ENCODE measurements around the gene SFMBT1. TPM values are rescaled to one million over a fixed set of nuclear protein-coding genes. Genes with fewer than 3 reads are reported as not detected.
A peak's percentile ranks its signal among the peaks of the same experiment; 100 is the strongest.

Gene SFMBT1
- total and polyA plus RNA-seq, 5 donors from 2014 or later, result 13.1 to 31.4 (median 16.7) TPM

DNA sequence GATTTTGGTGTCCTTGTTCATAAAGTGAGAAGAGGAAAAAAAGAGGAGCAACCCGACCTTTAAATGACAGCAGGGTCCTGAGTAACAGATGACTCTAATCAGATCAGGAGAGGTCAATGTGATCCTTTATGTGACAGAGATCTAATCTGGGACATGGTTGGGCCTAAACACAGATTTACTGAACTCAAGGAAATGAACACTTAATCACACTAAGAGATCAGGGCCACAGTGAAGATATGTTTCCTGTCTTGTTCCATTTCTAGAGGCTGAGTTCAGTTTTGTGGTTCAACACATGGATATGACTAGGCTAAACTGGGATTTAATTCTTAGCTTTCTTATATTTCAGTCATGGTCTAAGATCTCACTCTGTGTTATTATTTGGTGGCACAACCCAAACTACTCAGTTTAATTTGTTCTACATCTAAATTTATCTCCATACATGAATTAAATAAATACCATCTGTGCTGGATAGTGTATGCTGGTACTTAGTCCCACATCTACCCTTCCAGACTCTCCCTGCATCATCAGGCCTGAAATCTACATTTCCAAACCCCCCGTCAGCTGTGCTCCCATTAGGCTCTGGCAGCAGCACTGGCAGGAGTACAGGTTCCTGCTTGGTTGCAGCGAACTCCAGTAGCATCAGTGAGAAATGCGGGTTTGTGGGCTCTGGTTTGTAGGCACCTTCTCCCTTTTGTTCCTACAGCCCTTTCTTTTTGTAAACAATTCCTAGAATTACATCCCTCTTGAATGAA lies 22.6 kb downstream of the SFMBT1 start:
- H3K4me3 ChIP-seq (ENCODE audit: low read depth, low read length), result no peak overlapping the region
- H3K27ac ChIP-seq (ENCODE audit: insufficient read depth, low read length, poor library complexity, severe bottlenecking), result no peak overlapping the region
- Mint-ChIP-seq H3K36me3 (peaks cover 10% of the 10 kb centered on the region), H3K4me3 (no peak overlapping the region), H3K27ac (peak overlapping the region in 2 of 3 donors; percentile 21 to 23), H3K9me3 (peaks cover 0 to 1% (median 0%) of the 10 kb centered on the region in 7 donors), H3K27me3 (peaks cover 4% of the 10 kb centered on the region), H3K4me1 (peaks cover 30 to 55% (median 35%) of the 10 kb centered on the region in 4 donors)
- H3K4me1 ChIP-seq (ENCODE audit: control insufficient read depth, insufficient read depth, low read length, poor library complexity, severe bottlenecking), result peaks cover 10% of the 10 kb centered on the region
- no peaks in the 10 kb centered on the region for H3K9me3 ChIP-seq (ENCODE audit: control insufficient read depth in 2 of 2, low read length in 2 of 2)
- H3K27me3 ChIP-seq (ENCODE audit: control insufficient read depth, insufficient read depth, low read length), result no peaks in the 10 kb centered on the region
- no peaks in the 10 kb centered on the region for H3K36me3 ChIP-seq (ENCODE audit: control insufficient read depth, insufficient read depth, low read length)
- peak in 1 of 3 donors; percentile 50 for DNase-seq
- ATAC-seq (ENCODE audit: low read depth in 2 of 2), result no peak

DNA sequence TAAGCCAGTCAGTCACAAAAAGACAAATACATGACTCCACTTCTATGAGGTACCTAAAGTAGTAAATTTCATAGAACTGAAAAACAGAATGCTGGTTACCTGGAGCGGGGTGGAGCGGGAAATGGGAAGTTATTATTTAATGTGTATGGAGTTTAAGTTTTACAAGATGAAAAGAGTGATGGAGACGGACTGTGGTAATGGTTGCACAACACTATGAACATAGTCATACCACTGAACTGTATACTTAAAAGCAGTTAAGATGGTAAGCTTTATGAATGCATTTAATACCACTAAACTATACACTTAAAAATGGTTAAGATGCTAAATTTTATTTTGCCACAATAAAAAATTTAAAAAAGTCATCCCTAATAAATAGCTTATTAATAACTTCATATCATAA lies 23.2 kb downstream of the SFMBT1 start:
- DNase-seq, result no peak
- Histone ChIP-seq H3K36me3 (ENCODE audit: control insufficient read depth, insufficient read depth, low read length) (no peaks in the 10 kb centered on the region), H3K4me3 (ENCODE audit: low read depth, low read length) (no peak overlapping the region), H3K27me3 (ENCODE audit: control insufficient read depth, insufficient read depth, low read length) (no peaks in the 10 kb centered on the region), H3K4me1 (ENCODE audit: control insufficient read depth, insufficient read depth, low read length, poor library complexity, severe bottlenecking) (peaks cover 10% of the 10 kb centered on the region), H3K9me3 (ENCODE audit: control insufficient read depth in 2 of 2, low read length in 2 of 2) (no peaks in the 10 kb centered on the region), H3K27ac (ENCODE audit: insufficient read depth, low read length, poor library complexity, severe bottlenecking) (no peak overlapping the region)
- ATAC-seq (ENCODE audit: low read depth in 2 of 2), result no peak
- Mint-ChIP-seq H3K27me3 (peaks cover 4% of the 10 kb centered on the region), H3K36me3 (peaks cover 12% of the 10 kb centered on the region), H3K4me1 (peaks cover 31 to 59% (median 36%) of the 10 kb centered on the region in 4 donors), H3K9me3 (peaks cover 0 to 1% (median 0%) of the 10 kb centered on the region in 7 donors), H3K27ac (peak overlapping the region; percentile 0 to 21 (median 1)), H3K4me3 (peak overlapping the region in 1 of 4 donors; percentile 59)

- no peaks in the 10 kb centered on the region for H3K4me1 ChIP-seq (ENCODE audit: control insufficient read depth, insufficient read depth, low read length, poor library complexity, severe bottlenecking)
- ATAC-seq (ENCODE audit: low read depth in 2 of 2) (no peak), DNase-seq (no peak)
- no peak overlapping the region for H3K27ac Mint-ChIP-seq
- no peaks in the 10 kb centered on the region for H3K9me3 Mint-ChIP-seq
- H3K4me3 ChIP-seq (ENCODE audit: low read depth, low read length), result no peak overlapping the region
- H3K9me3 ChIP-seq (ENCODE audit: control insufficient read depth in 2 of 2, low read length in 2 of 2), result no peaks in the 10 kb centered on the region
- H3K36me3 ChIP-seq (ENCODE audit: control insufficient read depth, insufficient read depth, low read length), result peaks cover 5% of the 10 kb centered on the region
- no peaks in the 10 kb centered on the region for H3K27me3 ChIP-seq (ENCODE audit: control insufficient read depth, insufficient read depth, low read length)
- H3K27ac ChIP-seq (ENCODE audit: insufficient read depth, low read length, poor library complexity, severe bottlenecking), result no peak overlapping the region
- no peaks in the 10 kb centered on the region for H3K27me3 Mint-ChIP-seq
- peaks cover 7 to 37% (median 27%) of the 10 kb centered on the region in 4 donors for H3K4me1 Mint-ChIP-seq
- no peak overlapping the region for H3K4me3 Mint-ChIP-seq
- H3K36me3 Mint-ChIP-seq, result peaks cover 24% of the 10 kb centered on the region
These were observed 29.6 kb downstream of the SFMBT1 start for GRCh38 chr3:53016236-53016635.

GRCh38 chr3:53011324-53011723 lies 34.5 kb downstream of the SFMBT1 start:
- Histone ChIP-seq H3K36me3 (ENCODE audit: control insufficient read depth, insufficient read depth, low read length) (peaks cover 3% of the 10 kb centered on the region), H3K27me3 (ENCODE audit: control insufficient read depth, insufficient read depth, low read length) (no peaks in the 10 kb centered on the region), H3K4me1 (ENCODE audit: control insufficient read depth, insufficient read depth, low read length, poor library complexity, severe bottlenecking) (no peaks in the 10 kb centered on the region), H3K27ac (ENCODE audit: insufficient read depth, low read length, poor library complexity, severe bottlenecking) (no peak overlapping the region), H3K4me3 (ENCODE audit: low read depth, low read length) (no peak overlapping the region), H3K9me3 (ENCODE audit: control insufficient read depth in 2 of 2, low read length in 2 of 2) (no peaks in the 10 kb centered on the region)
- Mint-ChIP-seq H3K36me3 (peaks cover 7% of the 10 kb centered on the region), H3K4me3 (no peak overlapping the region), H3K27ac (peak overlapping the region in 2 of 3 donors; percentile 36 to 43), H3K27me3 (no peaks in the 10 kb centered on the region), H3K4me1 (peaks cover 13 to 36% (median 29%) of the 10 kb centered on the region in 4 donors), H3K9me3 (peaks cover 0 to 1% (median 0%) of the 10 kb centered on the region in 7 donors)
- ATAC-seq (ENCODE audit: low read depth in 2 of 2), result no peak
- DNase-seq, result no peak

GRCh38 chr3:53009826-53010539 lies 35.9 kb downstream of the SFMBT1 start:
- ATAC-seq (ENCODE audit: low read depth in 2 of 2) (no peak), DNase-seq (no peak)
- Histone ChIP-seq H3K4me1 (ENCODE audit: control insufficient read depth, insufficient read depth, low read length, poor library complexity, severe bottlenecking) (no peaks in the 10 kb centered on the region), H3K36me3 (ENCODE audit: control insufficient read depth, insufficient read depth, low read length) (no peaks in the 10 kb centered on the region), H3K9me3 (ENCODE audit: control insufficient read depth in 2 of 2, low read length in 2 of 2) (no peaks in the 10 kb centered on the region), H3K27ac (ENCODE audit: insufficient read depth, low read length, poor library complexity, severe bottlenecking) (no peak overlapping the region), H3K4me3 (ENCODE audit: low read depth, low read length) (no peak overlapping the region), H3K27me3 (ENCODE audit: control insufficient read depth, insufficient read depth, low read length) (no peaks in the 10 kb centered on the region)
- no peak overlapping the region for H3K4me3 Mint-ChIP-seq
- H3K9me3 Mint-ChIP-seq, result peaks cover 0 to 1% (median 0%) of the 10 kb centered on the region in 7 donors
- no peaks in the 10 kb centered on the region for H3K27me3 Mint-ChIP-seq
- peaks cover 8% of the 10 kb centered on the region for H3K36me3 Mint-ChIP-seq
- H3K27ac Mint-ChIP-seq, result peak overlapping the region in 1 of 3 donors; percentile 83
- H3K4me1 Mint-ChIP-seq, result peaks cover 13 to 46% (median 32%) of the 10 kb centered on the region in 4 donors

DNA sequence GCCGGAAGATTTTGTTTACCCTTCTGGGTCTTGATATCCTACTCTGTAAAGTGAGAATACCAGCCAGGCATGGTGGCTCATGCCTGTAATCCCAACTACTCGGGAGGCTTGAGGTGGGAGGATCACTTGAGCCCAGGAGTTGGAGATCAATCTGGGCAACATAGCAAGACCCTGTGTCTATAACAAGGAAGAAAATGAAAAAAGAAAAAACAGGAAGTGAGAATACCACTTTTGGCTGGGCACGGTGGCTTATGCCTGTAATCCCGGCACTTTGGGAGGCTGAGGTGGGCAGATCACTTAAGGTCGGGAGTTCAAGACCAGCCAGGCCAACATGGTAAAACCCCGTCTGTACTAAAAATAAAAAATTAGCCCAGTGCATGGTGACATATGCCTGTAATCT lies 36.9 kb downstream of the SFMBT1 start:
- H3K27me3 ChIP-seq (ENCODE audit: control insufficient read depth, insufficient read depth, low read length), result no peaks in the 10 kb centered on the region
- H3K27ac ChIP-seq (ENCODE audit: insufficient read depth, low read length, poor library complexity, severe bottlenecking), result no peak overlapping the region
- DNase-seq (no peak), ATAC-seq (ENCODE audit: low read depth in 2 of 2) (no peak)
- H3K4me1 ChIP-seq (ENCODE audit: control insufficient read depth, insufficient read depth, low read length, poor library complexity, severe bottlenecking), result no peaks in the 10 kb centered on the region
- H3K27me3 Mint-ChIP-seq, result no peaks in the 10 kb centered on the region
- H3K36me3 Mint-ChIP-seq, result peaks cover 8% of the 10 kb centered on the region
- H3K36me3 ChIP-seq (ENCODE audit: control insufficient read depth, insufficient read depth, low read length), result no peaks in the 10 kb centered on the region
- H3K27ac Mint-ChIP-seq, result no peak overlapping the region
- H3K9me3 Mint-ChIP-seq, result peaks cover 0 to 1% (median 0%) of the 10 kb centered on the region in 7 donors
- H3K4me1 Mint-ChIP-seq, result peaks cover 13 to 53% (median 36%) of the 10 kb centered on the region in 4 donors
- H3K4me3 Mint-ChIP-seq, result no peak overlapping the region
- no peak overlapping the region for H3K4me3 ChIP-seq (ENCODE audit: low read depth, low read length)
- H3K9me3 ChIP-seq (ENCODE audit: control insufficient read depth in 2 of 2, low read length in 2 of 2), result no peaks in the 10 kb centered on the region

GRCh38 chr3:53005854-53006513 lies 39.9 kb downstream of the SFMBT1 start:
- Histone ChIP-seq H3K4me3 (ENCODE audit: low read depth, low read length) (no peak overlapping the region), H3K27ac (ENCODE audit: insufficient read depth, low read length, poor library complexity, severe bottlenecking) (no peak overlapping the region), H3K9me3 (ENCODE audit: control insufficient read depth in 2 of 2, low read length in 2 of 2) (no peaks in the 10 kb centered on the region), H3K36me3 (ENCODE audit: control insufficient read depth, insufficient read depth, low read length) (no peaks in the 10 kb centered on the region), H3K27me3 (ENCODE audit: control insufficient read depth, insufficient read depth, low read length) (no peaks in the 10 kb centered on the region), H3K4me1 (ENCODE audit: control insufficient read depth, insufficient read depth, low read length, poor library complexity, severe bottlenecking) (no peaks in the 10 kb centered on the region)
- Mint-ChIP-seq H3K27me3 (no peaks in the 10 kb centered on the region), H3K4me3 (peak overlapping the region in 1 of 4 donors; percentile 1), H3K9me3 (peaks cover 0 to 1% (median 0%) of the 10 kb centered on the region in 7 donors), H3K4me1 (peaks cover 13 to 50% (median 30%) of the 10 kb centered on the region in 4 donors), H3K27ac (no peak overlapping the region), H3K36me3 (peaks cover 4% of the 10 kb centered on the region)
- DNase-seq, result no peak
- ATAC-seq (ENCODE audit: low read depth in 2 of 2), result no peak

All from CD4-positive, CD25-positive, alpha-beta regulatory T cell (primary cell).